ENCODE measurements around the gene IFI27. TPM values are rescaled to one million over a fixed set of nuclear protein-coding genes. Genes with fewer than 3 reads are reported as not detected.

IFI27 gene
- total RNA-seq, 1 donor from 2014 or later: 15.5 TPM

DNA sequence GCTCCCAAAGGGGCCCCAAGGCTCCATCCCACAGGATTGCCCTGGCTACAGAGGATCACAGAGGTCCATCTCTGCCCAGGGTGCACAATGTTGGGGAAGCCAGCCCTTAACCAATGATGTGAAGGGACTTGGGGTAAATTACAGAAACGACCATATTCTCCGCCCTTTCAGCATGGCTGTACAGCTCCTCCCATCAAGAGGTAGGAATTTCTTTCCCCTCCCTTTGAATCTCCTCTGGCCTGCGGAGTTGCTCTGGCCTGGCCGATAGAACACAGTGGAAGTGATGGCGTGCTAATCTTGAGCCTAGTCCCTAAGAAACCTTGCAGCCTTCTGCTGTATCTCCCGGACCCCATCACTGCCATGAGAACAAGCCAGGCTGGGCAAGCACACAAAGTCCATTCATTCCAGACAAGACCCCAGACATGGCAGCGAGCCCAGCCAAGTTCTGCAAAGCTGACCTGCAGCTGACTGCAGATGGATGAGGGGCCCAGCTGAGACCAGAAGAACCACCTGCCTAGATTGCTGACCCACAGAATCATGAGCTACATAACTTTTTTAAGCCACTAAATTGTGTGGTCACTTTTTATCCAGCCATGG, 6.9 kb upstream of the IFI27 start:
- H3K4me1 Mint-ChIP-seq (ENCODE audit: unreplicated experiment): peaks cover 6% of the 10 kb centered on the region
- peaks cover 8% of the 10 kb centered on the region for H3K36me3 Mint-ChIP-seq
- no peak overlapping the region for H3K4me3 Mint-ChIP-seq
- TF ChIP-seq, protein P1, sequence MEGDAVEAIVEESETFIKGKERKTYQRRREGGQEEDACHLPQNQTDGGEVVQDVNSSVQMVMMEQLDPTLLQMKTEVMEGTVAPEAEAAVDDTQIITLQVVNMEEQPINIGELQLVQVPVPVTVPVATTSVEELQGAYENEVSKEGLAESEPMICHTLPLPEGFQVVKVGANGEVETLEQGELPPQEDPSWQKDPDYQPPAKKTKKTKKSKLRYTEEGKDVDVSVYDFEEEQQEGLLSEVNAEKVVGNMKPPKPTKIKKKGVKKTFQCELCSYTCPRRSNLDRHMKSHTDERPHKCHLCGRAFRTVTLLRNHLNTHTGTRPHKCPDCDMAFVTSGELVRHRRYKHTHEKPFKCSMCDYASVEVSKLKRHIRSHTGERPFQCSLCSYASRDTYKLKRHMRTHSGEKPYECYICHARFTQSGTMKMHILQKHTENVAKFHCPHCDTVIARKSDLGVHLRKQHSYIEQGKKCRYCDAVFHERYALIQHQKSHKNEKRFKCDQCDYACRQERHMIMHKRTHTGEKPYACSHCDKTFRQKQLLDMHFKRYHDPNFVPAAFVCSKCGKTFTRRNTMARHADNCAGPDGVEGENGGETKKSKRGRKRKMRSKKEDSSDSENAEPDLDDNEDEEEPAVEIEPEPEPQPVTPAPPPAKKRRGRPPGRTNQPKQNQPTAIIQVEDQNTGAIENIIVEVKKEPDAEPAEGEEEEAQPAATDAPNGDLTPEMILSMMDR (conservative IDR thresholded peaks at IDR 0.05): no peak
- no peak overlapping the region for H3K27ac Mint-ChIP-seq
- H3K9me3 Mint-ChIP-seq: no peaks in the 10 kb centered on the region
- no peaks in the 10 kb centered on the region for H3K27me3 Mint-ChIP-seq
- DNase-seq (ENCODE audit: extremely low spot score, unreplicated experiment): no peak

DNA sequence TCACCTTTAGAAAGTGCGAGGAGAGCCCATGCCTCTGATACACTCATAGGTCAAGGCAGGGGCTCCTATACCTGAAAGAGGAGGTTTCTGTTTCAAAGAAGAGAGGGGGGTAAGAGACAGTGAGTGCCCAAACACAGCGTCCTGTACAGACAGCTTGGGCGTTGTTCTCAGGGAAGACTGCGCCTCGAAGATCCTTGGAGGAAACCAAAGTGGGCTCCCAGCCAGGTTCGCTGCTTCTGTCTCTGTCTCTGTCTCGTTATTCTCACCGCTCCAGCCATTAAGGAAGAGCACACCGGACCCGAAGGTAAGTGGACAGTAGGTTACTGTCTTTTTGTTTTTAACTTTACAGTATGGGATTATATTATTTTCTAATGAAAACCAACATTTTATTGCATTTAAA, 5.8 kb upstream of the IFI27 start:
- no peak for DNase-seq (ENCODE audit: extremely low spot score, unreplicated experiment)
- Mint-ChIP-seq H3K4me1 (ENCODE audit: unreplicated experiment) (no peaks in the 10 kb centered on the region), H3K4me3 (no peak overlapping the region), H3K27me3 (no peaks in the 10 kb centered on the region), H3K36me3 (peaks cover 4% of the 10 kb centered on the region), H3K27ac (no peak overlapping the region), H3K9me3 (no peaks in the 10 kb centered on the region)
- TF ChIP-seq, protein P1 (conservative IDR thresholded peaks at IDR 0.05): no peak

DNA sequence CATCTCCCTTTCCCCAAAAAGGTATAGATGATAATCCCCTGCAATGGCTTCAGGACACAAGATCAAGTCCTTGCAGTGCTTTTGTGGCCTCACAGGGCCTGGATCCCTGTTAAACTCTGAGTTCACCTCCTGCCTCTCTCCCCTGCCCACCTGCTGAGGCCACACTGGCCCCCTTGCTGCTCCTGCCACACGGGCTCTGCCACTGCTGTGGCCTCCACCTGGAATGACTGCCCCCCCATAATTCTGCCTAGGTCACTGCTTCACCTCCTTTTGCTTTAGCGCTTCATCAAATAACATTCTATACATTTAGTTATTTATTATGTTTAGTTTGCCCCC, 653 bp upstream of the IFI27 start:
- H3K9me3 Mint-ChIP-seq: no peaks in the 10 kb centered on the region
- H3K4me3 Mint-ChIP-seq: no peak overlapping the region
- peaks cover 7% of the 10 kb centered on the region for H3K4me1 Mint-ChIP-seq (ENCODE audit: unreplicated experiment)
- TF ChIP-seq, protein P1 (conservative IDR thresholded peaks at IDR 0.05): no peak
- no peaks in the 10 kb centered on the region for H3K27me3 Mint-ChIP-seq
- peaks cover 4% of the 10 kb centered on the region for H3K36me3 Mint-ChIP-seq
- peak; percentile 22 for DNase-seq (ENCODE audit: extremely low spot score, unreplicated experiment)
- H3K27ac Mint-ChIP-seq: no peak overlapping the region

DNA sequence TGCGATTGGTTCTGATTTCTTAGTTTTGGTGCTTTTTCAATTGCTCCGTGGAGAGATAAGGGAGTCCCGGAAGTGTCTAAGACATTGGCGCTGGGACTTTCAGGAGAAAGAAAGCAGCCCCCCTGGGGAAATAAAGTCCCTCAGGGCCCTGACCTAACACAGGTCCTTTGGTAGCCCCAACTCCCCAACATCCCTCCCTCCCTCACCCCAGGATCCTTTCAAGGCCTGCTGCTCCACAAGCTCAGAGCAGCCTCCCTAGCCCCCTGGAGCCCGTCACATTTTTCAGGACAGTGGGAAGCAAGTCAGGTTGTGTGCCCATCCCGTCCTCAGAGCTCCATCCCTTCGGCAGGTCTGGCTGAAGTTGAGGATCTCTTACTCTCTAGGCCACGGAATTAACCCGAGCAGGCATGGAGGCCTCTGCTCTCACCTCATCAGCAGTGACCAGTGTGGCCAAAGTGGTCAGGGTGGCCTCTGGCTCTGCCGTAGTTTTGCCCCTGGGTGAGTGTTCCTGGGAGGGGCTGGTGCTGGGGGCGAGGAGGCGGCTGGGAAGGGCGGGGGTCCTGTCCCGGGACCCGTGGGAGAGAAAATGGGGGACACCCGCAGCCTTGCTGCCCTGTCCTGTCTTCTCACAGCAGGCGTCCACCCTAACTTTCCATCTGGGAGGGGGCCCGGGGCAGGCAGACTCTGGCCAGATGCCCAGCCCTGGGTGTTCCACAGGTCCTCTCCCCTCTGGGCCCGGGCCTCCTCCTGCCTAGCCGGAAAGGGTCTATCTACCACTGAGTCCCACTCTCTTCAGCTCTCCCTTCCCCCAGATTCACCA, 950 bp downstream of the IFI27 start:
- no peak overlapping the region for H3K27ac Mint-ChIP-seq

DNA sequence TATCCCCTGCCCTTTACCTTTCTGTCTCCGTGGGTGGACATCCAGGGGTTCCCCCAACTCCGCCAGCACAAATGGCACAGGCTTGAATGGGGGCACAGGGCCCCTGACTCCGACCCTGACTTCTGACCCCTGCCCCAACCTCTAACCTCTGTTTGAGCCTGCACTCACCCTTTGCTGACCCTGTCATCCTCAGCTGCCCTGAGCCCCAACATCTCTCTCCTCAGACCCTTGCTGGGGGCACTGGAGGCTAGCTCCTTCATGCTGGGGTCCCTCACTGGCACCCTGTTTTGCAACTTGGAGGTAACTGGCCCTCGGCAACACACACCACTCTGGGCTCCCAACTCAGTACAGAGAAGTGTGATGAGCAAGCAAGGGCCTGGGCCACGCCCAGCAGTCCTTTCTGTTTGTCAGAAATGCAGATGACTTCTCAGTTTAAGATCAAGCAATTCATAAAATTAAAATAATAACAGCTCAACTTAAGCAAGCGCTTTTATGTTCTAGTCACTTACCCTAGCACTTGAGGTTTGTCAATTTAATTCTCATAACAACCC, 2.1 kb downstream of the IFI27 start:
- Mint-ChIP-seq H3K4me1 (ENCODE audit: unreplicated experiment) (peaks cover 7% of the 10 kb centered on the region), H3K36me3 (peaks cover 4% of the 10 kb centered on the region), H3K27ac (no peak overlapping the region), H3K27me3 (peaks cover 5% of the 10 kb centered on the region), H3K9me3 (no peaks in the 10 kb centered on the region), H3K4me3 (no peak overlapping the region)
- TF ChIP-seq, protein P1 (conservative IDR thresholded peaks at IDR 0.05): no peak
- peak; percentile 36 for DNase-seq (ENCODE audit: extremely low spot score, unreplicated experiment)

More for the DNA sequence above, 950 bp downstream of the IFI27 start:
- H3K9me3 Mint-ChIP-seq: no peaks in the 10 kb centered on the region
- no peak overlapping the region for H3K4me3 Mint-ChIP-seq
- DNase-seq (ENCODE audit: extremely low spot score, unreplicated experiment): peak; percentile 67
- TF ChIP-seq, protein P1 (conservative IDR thresholded peaks at IDR 0.05): no peak
- peaks cover 4% of the 10 kb centered on the region for H3K36me3 Mint-ChIP-seq
- peaks cover 7% of the 10 kb centered on the region for H3K4me1 Mint-ChIP-seq (ENCODE audit: unreplicated experiment)
- peaks cover 1% of the 10 kb centered on the region for H3K27me3 Mint-ChIP-seq

All from type B pancreatic cell (in vitro differentiated cells).